ENCODE results near the gene PADI1.

Gene PADI1

GRCh38 chr1:17204546-17205440 is at the start of gene PADI1:
Gene PADI1, plus strand, starts transcription at chr1:17205128. Its CDS starts 90 bp downstream, at chr1:17205218.
- no peak for DNase-seq (ENCODE audit: low read depth in 1 of 2, low spot score in 1 of 2)

GRCh38 chr1:17155257-17155920 is 49.5 kb upstream of the PADI1 start:
- DNase-seq (ENCODE audit: low read depth in 1 of 2, low spot score in 1 of 2) = no peak

- no peak for DNase-seq (ENCODE audit: low read depth in 1 of 2, low spot score in 1 of 2)
Observed at GRCh38 chr1:17156108-17156507, 48.8 kb upstream of the PADI1 start.

- DNase-seq (ENCODE audit: low read depth in 1 of 2, low spot score in 1 of 2) = no peak
Observed at GRCh38 chr1:17158961-17159360, 46.0 kb upstream of the PADI1 start.

- DNase-seq (ENCODE audit: low read depth in 1 of 2, low spot score in 1 of 2) = no peak
Observed at GRCh38 chr1:17161137-17161740, 43.7 kb upstream of the PADI1 start.

GRCh38 chr1:17161926-17162800 is 42.8 kb upstream of the PADI1 start:
- DNase-seq (ENCODE audit: low read depth in 1 of 2, low spot score in 1 of 2) = no peak

GRCh38 chr1:17162941-17163340 is 42.0 kb upstream of the PADI1 start:
- no peak for DNase-seq (ENCODE audit: low read depth in 1 of 2, low spot score in 1 of 2)

- no peak for DNase-seq (ENCODE audit: low read depth in 1 of 2, low spot score in 1 of 2)
Observed at GRCh38 chr1:17163371-17163770, 41.6 kb upstream of the PADI1 start.

- no peak for DNase-seq (ENCODE audit: low read depth in 1 of 2, low spot score in 1 of 2)
Observed at GRCh38 chr1:17163789-17164666, 40.9 kb upstream of the PADI1 start.

- no peak for DNase-seq (ENCODE audit: low read depth in 1 of 2, low spot score in 1 of 2)
Observed at GRCh38 chr1:17165823-17166222, 39.1 kb upstream of the PADI1 start.

GRCh38 chr1:17167041-17167785 is 37.7 kb upstream of the PADI1 start:
- no peak for DNase-seq (ENCODE audit: low read depth in 1 of 2, low spot score in 1 of 2)

- no peak for DNase-seq (ENCODE audit: low read depth in 1 of 2, low spot score in 1 of 2)
Observed at GRCh38 chr1:17167786-17168090, 37.2 kb upstream of the PADI1 start.

- DNase-seq (ENCODE audit: low read depth in 1 of 2, low spot score in 1 of 2) = no peak
Observed at GRCh38 chr1:17168091-17168876, 36.6 kb upstream of the PADI1 start.

GRCh38 chr1:17170571-17170970 is 34.4 kb upstream of the PADI1 start:
- DNase-seq (ENCODE audit: low read depth in 1 of 2, low spot score in 1 of 2) = no peak

GRCh38 chr1:17173217-17173616 is 31.7 kb upstream of the PADI1 start:
- DNase-seq (ENCODE audit: low read depth in 1 of 2, low spot score in 1 of 2) = no peak

- no peak for DNase-seq (ENCODE audit: low read depth in 1 of 2, low spot score in 1 of 2)
Observed at GRCh38 chr1:17176306-17177061, 28.4 kb upstream of the PADI1 start.

- no peak for DNase-seq (ENCODE audit: low read depth in 1 of 2, low spot score in 1 of 2)
Observed at GRCh38 chr1:17177651-17178050, 27.3 kb upstream of the PADI1 start.

All from activated CD4-positive, alpha-beta T cell treated with anti-CD3 and anti-CD28 coated beads, Interleukin-2, amount 50 U/mL, for 24 hours (primary cell).